ENCODE measurements around the gene TNFRSF21.

- TF ChIP-seq, protein P1, sequence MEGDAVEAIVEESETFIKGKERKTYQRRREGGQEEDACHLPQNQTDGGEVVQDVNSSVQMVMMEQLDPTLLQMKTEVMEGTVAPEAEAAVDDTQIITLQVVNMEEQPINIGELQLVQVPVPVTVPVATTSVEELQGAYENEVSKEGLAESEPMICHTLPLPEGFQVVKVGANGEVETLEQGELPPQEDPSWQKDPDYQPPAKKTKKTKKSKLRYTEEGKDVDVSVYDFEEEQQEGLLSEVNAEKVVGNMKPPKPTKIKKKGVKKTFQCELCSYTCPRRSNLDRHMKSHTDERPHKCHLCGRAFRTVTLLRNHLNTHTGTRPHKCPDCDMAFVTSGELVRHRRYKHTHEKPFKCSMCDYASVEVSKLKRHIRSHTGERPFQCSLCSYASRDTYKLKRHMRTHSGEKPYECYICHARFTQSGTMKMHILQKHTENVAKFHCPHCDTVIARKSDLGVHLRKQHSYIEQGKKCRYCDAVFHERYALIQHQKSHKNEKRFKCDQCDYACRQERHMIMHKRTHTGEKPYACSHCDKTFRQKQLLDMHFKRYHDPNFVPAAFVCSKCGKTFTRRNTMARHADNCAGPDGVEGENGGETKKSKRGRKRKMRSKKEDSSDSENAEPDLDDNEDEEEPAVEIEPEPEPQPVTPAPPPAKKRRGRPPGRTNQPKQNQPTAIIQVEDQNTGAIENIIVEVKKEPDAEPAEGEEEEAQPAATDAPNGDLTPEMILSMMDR (IDR thresholded peaks at IDR 0.05; ENCODE audit: borderline replicate concordance, extremely low read depth, low read length, poor library complexity, severe bottlenecking), result no peak
- no peak for TF ChIP-seq EZH2 (IDR thresholded peaks at IDR 0.05; ENCODE audit: borderline replicate concordance, low read depth, low read length, severe bottlenecking)
Measured at GRCh38 chr6:47258724-47259347, 50.9 kb downstream of the TNFRSF21 start.

All from DND-41 (cell line).